Breast epithelium (tissue), 4 donors: ENCODE measurements around the gene MPZL2. TPM values are rescaled to one million over a fixed set of nuclear protein-coding genes. Genes with fewer than 3 reads are reported as not detected.
A peak's percentile ranks its signal among the peaks of the same experiment; 100 is the strongest.

ENCODE experiments used
- DNase-seq, 2 donors: peaks; one replicate each; pipeline ENCODE4 v3.0.0-alpha.2; 2019; ENCODE audit warnings: low spot score in 2 of 2
- H3K27ac ChIP-seq, 2 donors: fragments of 200-600 bp; sonication (generic) in 1 of 2; one replicate each; pipeline ENCODE4 v1.5.1; 2016 to 2019; ENCODE audit warnings: mild to moderate bottlenecking in 1 of 2
- H3K27me3 ChIP-seq, 2 donors: fragments of 200-600 bp; sonication (generic) in 1 of 2; one replicate each; pipeline versions ENCODE4 v1.5.1 to v1.6.0; 2017 to 2019; ENCODE audit warnings: control low read depth in 1 of 2, mild to moderate bottlenecking in 1 of 2
- H3K36me3 ChIP-seq: fragments of 200-600 bp; one replicate; pipeline ENCODE4 v1.5.1; 2019
- H3K4me1 ChIP-seq, 2 donors: fragments of 200-600 bp; sonication (generic); one replicate each; pipeline ENCODE4 v1.5.1; 2016 to 2019; ENCODE audit warnings: control low read depth in 1 of 2
- H3K4me3 ChIP-seq, 3 donors: fragments of 200-600 bp; sonication (generic); 1 replicate in 2 of 3; 2 replicates in 1 of 3; pipeline ENCODE4 v1.5.1; 2016 to 2019; ENCODE audit warnings: mild to moderate bottlenecking in 3 of 3, moderate library complexity in 2 of 3
- H3K9me3 ChIP-seq, 2 donors: fragments of 200-600 bp; sonication (generic) in 1 of 2; one replicate each; pipeline ENCODE4 v1.5.1; 2016 to 2019; ENCODE audit warnings: control low read depth in 1 of 2
- CTCF ChIP-seq, 3 donors: fragments of 450-650 bp; IDR thresholded peaks; one replicate each; pipeline ENCODE4 v1.5.1; 2016 to 2017; ENCODE audit warnings: antibody characterized with exemption in 3 of 3, mild to moderate bottlenecking in 3 of 3, moderate library complexity in 3 of 3
- POLR2A ChIP-seq: fragments of 450-650 bp; IDR thresholded peaks from one replicate; pipeline ENCODE4 v1.6.1; 2016; ENCODE audit warnings: antibody characterized with exemption, mild to moderate bottlenecking, moderate library complexity
- POLR2AphosphoS5 ChIP-seq, 3 donors: sonication (generic); formaldehyde crosslinking; IDR thresholded peaks; one replicate each; pipeline ENCODE4 v1.6.1; 2017; ENCODE audit warnings: antibody characterized with exemption in 3 of 3
- intact Hi-C: fragments of 100-400 bp; cut with DNase I; formaldehyde crosslinking; loops from one replicate; pipeline ENCODE4 v1.15.1; 2023; ENCODE audit warnings: low total_unique reads
- total RNA-seq, 3 donors: library from RNA; depleted of rRNA; stranded (reverse); fragments of >200 nt; gene quantifications; one replicate each; pipeline ENCODE4 v1.1.0, GENCODE V29; 2016

The MPZL2 gene
- total RNA-seq, 3 donors from 2014 or later = 4.6 to 73.1 (median 70.7) TPM

GRCh38 chr11:118212131-118212725 is 51.9 kb downstream of the MPZL2 start:
- no peaks in the 10 kb centered on the region for H3K36me3 ChIP-seq
- intact Hi-C loops = loop anchor here (10.0 kb wide), 1 partner anchor 1193 kb away; no protein-coding TSS in a partner anchor
- TF ChIP-seq POLR2AphosphoS5 (IDR thresholded peaks at IDR 0.05) (no peak), CTCF (IDR thresholded peaks at IDR 0.05) (no peak)
- DNase-seq = no peak
- H3K4me3 ChIP-seq = no peak overlapping the region
- no peak overlapping the region for H3K27ac ChIP-seq
- H3K9me3 ChIP-seq = no peaks in the 10 kb centered on the region
- no peaks in the 10 kb centered on the region for H3K4me1 ChIP-seq
- no peaks in the 10 kb centered on the region for H3K27me3 ChIP-seq

DNA sequence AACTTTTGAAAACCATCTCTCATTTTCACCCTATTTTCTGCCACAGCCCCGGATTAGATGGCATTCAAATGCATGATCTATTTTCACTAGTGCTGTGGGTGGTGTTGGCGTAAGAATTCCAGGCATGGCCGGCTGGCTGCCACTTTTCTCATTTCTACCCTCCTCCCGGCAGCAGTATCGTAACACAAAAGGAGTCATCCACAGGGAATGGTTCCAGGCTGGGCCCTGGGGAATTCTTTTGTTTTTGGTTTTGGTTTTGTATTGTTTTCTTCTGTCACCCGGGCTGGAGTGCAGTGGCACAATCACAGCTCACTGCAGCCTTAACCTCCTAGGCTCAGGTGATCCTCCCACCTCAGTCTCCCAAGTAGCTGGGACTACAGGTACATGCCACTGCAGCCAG is 53.1 kb downstream of the MPZL2 start:
- DNase-seq = peak in 1 of 2 donors; percentile 39
- no peak for TF ChIP-seq POLR2AphosphoS5 (IDR thresholded peaks at IDR 0.05)
- no peak for TF ChIP-seq CTCF (IDR thresholded peaks at IDR 0.05)
- no peak for TF ChIP-seq POLR2A
- Histone ChIP-seq H3K36me3 (no peaks in the 10 kb centered on the region), H3K9me3 (no peaks in the 10 kb centered on the region), H3K27ac (peak overlapping the region in 1 of 2 donors; percentile 12), H3K4me3 (no peak overlapping the region), H3K4me1 (no peaks in the 10 kb centered on the region), H3K27me3 (no peaks in the 10 kb centered on the region)
- intact Hi-C loops = loop anchor here (10.0 kb wide), 1 partner anchor 1194 kb away; no protein-coding TSS in a partner anchor

DNA sequence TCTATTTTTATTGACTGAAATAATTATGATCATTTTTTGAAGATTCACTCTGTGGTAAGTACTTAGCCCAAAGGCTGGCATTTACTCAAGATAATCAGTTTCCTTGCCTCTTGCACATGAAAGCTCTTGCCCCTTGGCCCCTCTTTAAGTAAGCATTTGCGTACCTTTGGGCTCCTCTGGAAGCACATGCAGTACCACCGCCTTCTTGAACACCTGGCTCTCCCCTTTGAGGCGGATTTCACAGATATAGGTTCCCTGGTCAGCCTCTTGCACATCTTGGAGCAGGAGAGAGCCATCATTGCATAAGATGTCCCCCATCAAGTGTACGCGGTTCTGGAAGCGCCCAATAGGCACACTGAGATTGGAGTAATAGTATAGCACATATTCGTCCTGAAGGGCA is 53.8 kb downstream of the MPZL2 start:
- no peak for DNase-seq
- no peak overlapping the region for H3K27ac ChIP-seq

GRCh38 chr11:118209033-118209432 is 55.1 kb downstream of the MPZL2 start:
- DNase-seq = no peak
- no peak overlapping the region for H3K27ac ChIP-seq
- intact Hi-C loops = no loop called here
- H3K4me3 ChIP-seq = no peak overlapping the region
- TF ChIP-seq POLR2AphosphoS5 (IDR thresholded peaks at IDR 0.05) (no peak), POLR2A (no peak), CTCF (IDR thresholded peaks at IDR 0.05) (no peak)
- H3K9me3 ChIP-seq = no peaks in the 10 kb centered on the region
- H3K36me3 ChIP-seq = no peaks in the 10 kb centered on the region
- no peaks in the 10 kb centered on the region for H3K4me1 ChIP-seq
- no peaks in the 10 kb centered on the region for H3K27me3 ChIP-seq

More for the DNA sequence above, 53.8 kb downstream of the MPZL2 start:
- intact Hi-C loops = loop anchor here (10.0 kb wide), 1 partner anchor 1194 kb away; no protein-coding TSS in a partner anchor
- Histone ChIP-seq H3K36me3 (no peaks in the 10 kb centered on the region), H3K4me1 (no peaks in the 10 kb centered on the region), H3K9me3 (no peaks in the 10 kb centered on the region), H3K4me3 (no peak overlapping the region), H3K27me3 (no peaks in the 10 kb centered on the region)
- no peak for TF ChIP-seq POLR2A
- TF ChIP-seq CTCF (IDR thresholded peaks at IDR 0.05) = no peak
- TF ChIP-seq POLR2AphosphoS5 (IDR thresholded peaks at IDR 0.05) = no peak

DNA sequence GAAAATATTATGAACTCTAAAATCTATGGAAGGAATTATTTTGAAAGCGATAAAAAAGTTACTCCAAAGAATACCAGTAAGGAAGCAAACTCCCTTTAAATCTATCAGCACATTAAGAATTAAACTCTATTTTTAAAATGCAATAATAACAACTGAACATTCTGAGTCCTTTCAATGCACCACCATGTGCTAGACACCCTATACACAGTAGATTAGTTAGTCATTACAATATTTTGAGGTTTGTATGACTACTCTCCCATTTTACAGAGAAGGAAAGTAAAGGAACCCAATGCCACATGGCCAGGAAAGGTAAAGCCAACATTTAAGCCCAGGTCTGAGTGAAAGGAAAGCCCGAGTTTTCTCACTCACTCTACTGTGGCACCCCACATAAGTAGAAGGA is 57.0 kb downstream of the MPZL2 start:
- intact Hi-C loops = no loop called here
- no peaks in the 10 kb centered on the region for H3K4me1 ChIP-seq
- no peaks in the 10 kb centered on the region for H3K9me3 ChIP-seq
- H3K27me3 ChIP-seq = no peaks in the 10 kb centered on the region
- no peak for DNase-seq
- no peak overlapping the region for H3K27ac ChIP-seq
- TF ChIP-seq POLR2AphosphoS5 (IDR thresholded peaks at IDR 0.05) (no peak), POLR2A (no peak), CTCF (IDR thresholded peaks at IDR 0.05) (no peak)
- H3K4me3 ChIP-seq = no peak overlapping the region
- no peaks in the 10 kb centered on the region for H3K36me3 ChIP-seq
